ENCODE results near the gene MANBA.

DNA sequence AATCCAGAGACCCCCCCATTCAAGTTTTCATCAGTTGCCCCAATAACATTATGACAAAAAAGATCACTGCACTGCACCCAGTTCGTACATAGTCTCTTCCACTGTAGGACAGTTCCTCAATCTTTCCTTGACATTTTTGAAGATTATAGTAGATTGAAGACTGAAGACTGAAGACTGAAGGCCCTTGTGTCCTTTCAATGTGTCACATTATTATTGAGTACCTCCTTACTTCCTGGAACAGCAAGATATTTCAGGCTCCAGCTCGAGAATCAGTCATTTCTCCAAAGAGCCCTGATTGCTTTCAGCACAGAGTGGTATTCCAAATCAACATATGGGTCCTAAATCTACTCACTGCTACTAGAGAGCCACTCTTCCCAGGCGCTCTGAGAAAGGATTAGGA lies 75.0 kb downstream of the MANBA start:
- TF ChIP-seq POLR2AphosphoS5 (IDR thresholded peaks at IDR 0.05; ENCODE audit: low read depth, low read length) (no peak), TAF1 (IDR thresholded peaks at IDR 0.05; ENCODE audit: borderline replicate concordance, insufficient read depth, low read length) (no peak)
- TF ChIP-seq, protein P1, sequence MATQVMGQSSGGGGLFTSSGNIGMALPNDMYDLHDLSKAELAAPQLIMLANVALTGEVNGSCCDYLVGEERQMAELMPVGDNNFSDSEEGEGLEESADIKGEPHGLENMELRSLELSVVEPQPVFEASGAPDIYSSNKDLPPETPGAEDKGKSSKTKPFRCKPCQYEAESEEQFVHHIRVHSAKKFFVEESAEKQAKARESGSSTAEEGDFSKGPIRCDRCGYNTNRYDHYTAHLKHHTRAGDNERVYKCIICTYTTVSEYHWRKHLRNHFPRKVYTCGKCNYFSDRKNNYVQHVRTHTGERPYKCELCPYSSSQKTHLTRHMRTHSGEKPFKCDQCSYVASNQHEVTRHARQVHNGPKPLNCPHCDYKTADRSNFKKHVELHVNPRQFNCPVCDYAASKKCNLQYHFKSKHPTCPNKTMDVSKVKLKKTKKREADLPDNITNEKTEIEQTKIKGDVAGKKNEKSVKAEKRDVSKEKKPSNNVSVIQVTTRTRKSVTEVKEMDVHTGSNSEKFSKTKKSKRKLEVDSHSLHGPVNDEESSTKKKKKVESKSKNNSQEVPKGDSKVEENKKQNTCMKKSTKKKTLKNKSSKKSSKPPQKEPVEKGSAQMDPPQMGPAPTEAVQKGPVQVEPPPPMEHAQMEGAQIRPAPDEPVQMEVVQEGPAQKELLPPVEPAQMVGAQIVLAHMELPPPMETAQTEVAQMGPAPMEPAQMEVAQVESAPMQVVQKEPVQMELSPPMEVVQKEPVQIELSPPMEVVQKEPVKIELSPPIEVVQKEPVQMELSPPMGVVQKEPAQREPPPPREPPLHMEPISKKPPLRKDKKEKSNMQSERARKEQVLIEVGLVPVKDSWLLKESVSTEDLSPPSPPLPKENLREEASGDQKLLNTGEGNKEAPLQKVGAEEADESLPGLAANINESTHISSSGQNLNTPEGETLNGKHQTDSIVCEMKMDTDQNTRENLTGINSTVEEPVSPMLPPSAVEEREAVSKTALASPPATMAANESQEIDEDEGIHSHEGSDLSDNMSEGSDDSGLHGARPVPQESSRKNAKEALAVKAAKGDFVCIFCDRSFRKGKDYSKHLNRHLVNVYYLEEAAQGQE (IDR thresholded peaks at IDR 0.05; ENCODE audit: insufficient read depth in 1 of 2, low read depth in 2 of 2, low read length in 2 of 2) = no peak

All from PFSK-1 (cell line).